GM19324 (cell line): ENCODE measurements around the gene SIK2.
"Not testable (repeated sequence)": the region's sequence is repeated elsewhere in the genome, so short reads cannot be mapped to it uniquely, and the experiment has no call there.

ENCODE experiments used
- ATAC-seq: cut with Tn5 transposase; IDR thresholded peaks from one replicate; pipeline ENCODE4 v1.9.1; 2021; ENCODE audit warnings: mild to moderate bottlenecking, moderate library complexity; ENCODE audit not compliant: unreplicated experiment, low FRiP score

The SIK2 gene

GRCh38 chr11:111654601-111655000, 52.4 kb downstream of the SIK2 start:
- no peak for ATAC-seq

- no peak for ATAC-seq
Measured at GRCh38 chr11:111655924-111656323, 53.7 kb downstream of the SIK2 start.

- not testable (repeated sequence) for ATAC-seq
Measured at GRCh38 chr11:111657905-111658304, 55.7 kb downstream of the SIK2 start.

- not testable (repeated sequence) for ATAC-seq
Measured at GRCh38 chr11:111658493-111658892, 56.2 kb downstream of the SIK2 start.

- ATAC-seq = no peak
Measured at GRCh38 chr11:111659201-111660115, 57.2 kb downstream of the SIK2 start.

GRCh38 chr11:111660822-111661221, 58.6 kb downstream of the SIK2 start:
- no peak for ATAC-seq

GRCh38 chr11:111663820-111664219, 61.6 kb downstream of the SIK2 start:
- ATAC-seq = no peak

- ATAC-seq = no peak
Measured at GRCh38 chr11:111665777-111666176, 63.5 kb downstream of the SIK2 start.

GRCh38 chr11:111668980-111669379, 66.7 kb downstream of the SIK2 start:
- ATAC-seq = no peak

- ATAC-seq = no peak
Measured at GRCh38 chr11:111671383-111671782, 69.1 kb downstream of the SIK2 start.

GRCh38 chr11:111672949-111673348, 70.7 kb downstream of the SIK2 start:
- ATAC-seq = no peak

- no peak for ATAC-seq
Measured at GRCh38 chr11:111674941-111675340, 72.7 kb downstream of the SIK2 start.

- no peak for ATAC-seq
Measured at GRCh38 chr11:111675891-111676290, 73.6 kb downstream of the SIK2 start.

- ATAC-seq = no peak
Measured at GRCh38 chr11:111676878-111677585, 74.8 kb downstream of the SIK2 start.

GRCh38 chr11:111680486-111681175, 78.4 kb downstream of the SIK2 start:
- ATAC-seq = no peak

- ATAC-seq = no peak
Measured at GRCh38 chr11:111683806-111684205, 81.6 kb downstream of the SIK2 start.

GRCh38 chr11:111684251-111684650, 82.0 kb downstream of the SIK2 start:
- no peak for ATAC-seq

- no peak for ATAC-seq
Measured at GRCh38 chr11:111688013-111688412, 85.8 kb downstream of the SIK2 start.

GRCh38 chr11:111691176-111691575, 88.9 kb downstream of the SIK2 start:
- no peak for ATAC-seq

GRCh38 chr11:111691741-111692140, 89.5 kb downstream of the SIK2 start:
- no peak for ATAC-seq
